K562 treated with DMSO at 1 percent for 48 hours (cell line): ENCODE results near the gene ARHGAP1. TPM values are rescaled to one million over a fixed set of nuclear protein-coding genes. Genes with fewer than 3 reads are reported as not detected.

Experiments
- total RNA-seq: library from RNA; unstranded; fragments of 300-600 nt; gene quantifications from 2 replicates; pipeline ENCODE4 v1.2.3, GENCODE V29; 2022; ENCODE audit warnings: low replicate concordance; ENCODE audit errors: extremely low read depth

The ARHGAP1 gene
- not detected in 2 replicates for total RNA-seq

GRCh38 chr11:46700241-46701077 lies at the start of gene ARHGAP1, which contains the start of gene ZNF408:
ARHGAP1 (minus strand) TSS chr11:46700619; CDS start chr11:46696107, 4,512 bp downstream.
ZNF408 (plus strand) TSS chr11:46701031; CDS start chr11:46701048, 17 bp downstream.

GRCh38 chr11:46719048-46719542 lies 18.7 kb upstream of the ARHGAP1 start, which contains the start of gene F2:
F2 (plus strand) TSS chr11:46719213; CDS start chr11:46719236, 23 bp downstream.

Other genes with a start within 250 kb of the ARHGAP1 start
- gene AMBRA1, start 106.6 kb downstream of the ARHGAP1 start, total RNA-seq: not detected in 2 replicates
- not detected in 2 replicates for gene HARBI1, start 83.4 kb downstream of the ARHGAP1 start, total RNA-seq
- not detected in 2 replicates for gene ATG13, start 83.1 kb downstream of the ARHGAP1 start, total RNA-seq
- not detected in 2 replicates for gene ZNF408, start 412 bp upstream of the ARHGAP1 start, total RNA-seq
- gene F2, start 18.6 kb upstream of the ARHGAP1 start, total RNA-seq: not detected in 2 replicates
- 109 TPM in 1 of 2 replicates, not detected in the other for gene CKAP5, start 145.7 kb upstream of the ARHGAP1 start, total RNA-seq
- gene LRP4, start 217.9 kb upstream of the ARHGAP1 start, total RNA-seq: not detected in 2 replicates
- gene CSTPP1, start 236.1 kb upstream of the ARHGAP1 start, total RNA-seq: not detected in 2 replicates